Suprapubic skin (tissue), 3 donors: ENCODE measurements around the gene DLGAP4.

Source experiments
- CTCF ChIP-seq, 2 donors: fragments of 200-600 bp in 1 of 2; fragments of 450-650 bp in 1 of 2; sonication (generic) in 1 of 2; IDR thresholded peaks; one replicate each; pipeline ENCODE4 v1.5.1; 2016 to 2019; ENCODE audit warnings: antibody characterized with exemption in 2 of 2, mild to moderate bottlenecking in 1 of 2, moderate library complexity in 1 of 2
- POLR2A ChIP-seq, 2 donors: fragments of 450-650 bp; IDR thresholded peaks; one replicate each; pipeline ENCODE4 v1.6.1; 2017; ENCODE audit warnings: antibody characterized with exemption in 2 of 2, mild to moderate bottlenecking in 2 of 2, moderate library complexity in 2 of 2

GRCh38 chr20:36285746-36286447 is 20.2 kb upstream of the DLGAP4 start:
- TF ChIP-seq POLR2A (IDR thresholded peaks at IDR 0.05) (no peak), CTCF (IDR thresholded peaks at IDR 0.05) (no peak)
